Kidney epithelial cell (primary cell): ENCODE data around the gene LRRC47. TPM values are rescaled to one million over a fixed set of nuclear protein-coding genes. Genes with fewer than 3 reads are reported as not detected.

Experiments used
- DNase-seq: peaks from one replicate; pipeline ENCODE4 v3.0.0-alpha.2; 2010; ENCODE audit warnings: low read depth
- H3K27me3 ChIP-seq: 2 replicates; pipeline ENCODE4 v1.6.0; 2011; ENCODE audit warnings: low read length; ENCODE audit not compliant: control insufficient read depth, insufficient read depth
- H3K36me3 ChIP-seq: 2 replicates; pipeline ENCODE4 v1.5.1; 2011; ENCODE audit warnings: low read length; ENCODE audit not compliant: control insufficient read depth, insufficient read depth
- H3K4me3 ChIP-seq: 2 replicates; pipeline ENCODE4 v1.5.1; 2011; ENCODE audit warnings: low read depth, mild to moderate bottlenecking, control low read depth, low read length
- CTCF ChIP-seq: IDR thresholded peaks from 2 replicates; pipeline ENCODE4 v1.5.1; 2011; ENCODE audit warnings: mild to moderate bottlenecking, moderate library complexity, low read length, control low read depth, inconsistent platforms; ENCODE audit not compliant: insufficient read depth, poor library complexity, severe bottlenecking
- total RNA-seq: library from RNA; depleted of rRNA; stranded (reverse); fragments of >200 nt; gene quantifications from 2 replicates; pipeline ENCODE4 v1.2.3, GENCODE V29; 2015

The LRRC47 gene
- total RNA-seq, 1 donor from 2014 or later: 55.9 TPM

- H3K36me3 ChIP-seq: no peaks in the 10 kb centered on the region
- peaks cover 8% of the 10 kb centered on the region for H3K27me3 ChIP-seq
- H3K4me3 ChIP-seq: no peak overlapping the region
- no peak for TF ChIP-seq CTCF
- no peak for DNase-seq
These were observed 26.1 kb downstream of the LRRC47 start for GRCh38 chr1:3770047-3770765.

- H3K4me3 ChIP-seq: no peak overlapping the region
- no peak for DNase-seq
- no peak for TF ChIP-seq CTCF
These were observed 27.4 kb downstream of the LRRC47 start for GRCh38 chr1:3768811-3769390.

GRCh38 chr1:3767328-3767925 lies 28.9 kb downstream of the LRRC47 start:
- Histone ChIP-seq H3K4me3 (no peak overlapping the region), H3K36me3 (no peaks in the 10 kb centered on the region), H3K27me3 (peaks cover 28% of the 10 kb centered on the region)
- no peak for TF ChIP-seq CTCF
- DNase-seq: no peak

More at GRCh38 chr1:3768811-3769390, 27.4 kb downstream of the LRRC47 start:
- no peaks in the 10 kb centered on the region for H3K36me3 ChIP-seq
- peaks cover 13% of the 10 kb centered on the region for H3K27me3 ChIP-seq

- TF ChIP-seq CTCF: no peak
- Histone ChIP-seq H3K4me3 (no peak overlapping the region), H3K36me3 (no peaks in the 10 kb centered on the region), H3K27me3 (peaks cover 24% of the 10 kb centered on the region)
- DNase-seq: no peak
These were observed 32.8 kb downstream of the LRRC47 start for GRCh38 chr1:3763351-3764125.

- TF ChIP-seq CTCF: no peak
- Histone ChIP-seq H3K27me3 (peaks cover 24% of the 10 kb centered on the region), H3K4me3 (no peak overlapping the region), H3K36me3 (no peaks in the 10 kb centered on the region)
- no peak for DNase-seq
These were observed 33.4 kb downstream of the LRRC47 start for GRCh38 chr1:3762873-3763228.
